ENCODE measurements around the gene ZDBF2.

DNA sequence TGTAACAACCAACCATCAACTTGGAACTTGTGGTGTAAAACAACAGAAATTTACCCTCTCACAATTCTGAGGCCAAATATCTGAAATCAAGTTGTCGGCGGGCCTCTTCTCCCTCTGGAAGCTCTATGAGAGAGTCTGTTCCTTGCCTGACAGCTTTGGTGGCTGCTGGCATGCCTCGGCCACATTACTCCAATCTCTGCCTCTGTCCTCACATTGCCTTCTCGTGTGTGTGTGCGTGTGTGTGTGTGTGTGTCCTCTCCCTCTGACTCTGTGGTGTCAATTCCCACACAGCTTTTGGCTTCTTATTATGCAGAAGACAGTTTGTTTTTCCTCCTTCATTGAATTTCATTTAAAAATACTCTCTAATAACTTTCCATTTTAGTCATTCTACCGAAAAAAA, 50.4 kb downstream of the ZDBF2 start:
- TF ChIP-seq, protein P1, sequence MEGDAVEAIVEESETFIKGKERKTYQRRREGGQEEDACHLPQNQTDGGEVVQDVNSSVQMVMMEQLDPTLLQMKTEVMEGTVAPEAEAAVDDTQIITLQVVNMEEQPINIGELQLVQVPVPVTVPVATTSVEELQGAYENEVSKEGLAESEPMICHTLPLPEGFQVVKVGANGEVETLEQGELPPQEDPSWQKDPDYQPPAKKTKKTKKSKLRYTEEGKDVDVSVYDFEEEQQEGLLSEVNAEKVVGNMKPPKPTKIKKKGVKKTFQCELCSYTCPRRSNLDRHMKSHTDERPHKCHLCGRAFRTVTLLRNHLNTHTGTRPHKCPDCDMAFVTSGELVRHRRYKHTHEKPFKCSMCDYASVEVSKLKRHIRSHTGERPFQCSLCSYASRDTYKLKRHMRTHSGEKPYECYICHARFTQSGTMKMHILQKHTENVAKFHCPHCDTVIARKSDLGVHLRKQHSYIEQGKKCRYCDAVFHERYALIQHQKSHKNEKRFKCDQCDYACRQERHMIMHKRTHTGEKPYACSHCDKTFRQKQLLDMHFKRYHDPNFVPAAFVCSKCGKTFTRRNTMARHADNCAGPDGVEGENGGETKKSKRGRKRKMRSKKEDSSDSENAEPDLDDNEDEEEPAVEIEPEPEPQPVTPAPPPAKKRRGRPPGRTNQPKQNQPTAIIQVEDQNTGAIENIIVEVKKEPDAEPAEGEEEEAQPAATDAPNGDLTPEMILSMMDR (IDR thresholded peaks at IDR 0.05): no peak
- no peak for TF ChIP-seq EZH2 (IDR thresholded peaks at IDR 0.05; ENCODE audit: borderline replicate concordance, insufficient read depth, low read depth, low read length, poor library complexity, severe bottlenecking)

Measured in B cell (primary cell).